ENCODE results near the gene TMED9.
"Not testable (repeated sequence)": the region's sequence is repeated elsewhere in the genome, so short reads cannot be mapped to it uniquely, and the experiment has no call there.

TMED9 gene

GRCh38 chr5:177607115-177607451, 15.1 kb downstream of the TMED9 start:
- DNase-seq, result no peak

- peak; percentile 47 to 77 for DNase-seq
These were observed 15.6 kb downstream of the TMED9 start for GRCh38 chr5:177607452-177608192.

- DNase-seq, result no peak
These were observed 16.5 kb downstream of the TMED9 start for GRCh38 chr5:177608243-177609075.

- no peak for DNase-seq
These were observed 17.4 kb downstream of the TMED9 start for GRCh38 chr5:177609076-177610059.

GRCh38 chr5:177610131-177610769, 18.2 kb downstream of the TMED9 start:
- no peak for DNase-seq

- no peak for DNase-seq
These were observed 18.9 kb downstream of the TMED9 start for GRCh38 chr5:177610770-177611445.

- no peak for DNase-seq
These were observed 19.6 kb downstream of the TMED9 start for GRCh38 chr5:177611446-177612214.

- DNase-seq, result no peak
These were observed 20.2 kb downstream of the TMED9 start for GRCh38 chr5:177612215-177612673.

- DNase-seq, result no peak
These were observed 28.6 kb downstream of the TMED9 start for GRCh38 chr5:177620560-177620959.

- not testable (repeated sequence) for DNase-seq
These were observed 32.2 kb downstream of the TMED9 start for GRCh38 chr5:177624172-177624571.

- DNase-seq, result not testable (repeated sequence)
These were observed 38.2 kb downstream of the TMED9 start for GRCh38 chr5:177630186-177630585.

GRCh38 chr5:177634912-177635311, 42.9 kb downstream of the TMED9 start:
- DNase-seq, result not testable (repeated sequence)

- not testable (repeated sequence) for DNase-seq
These were observed 53.5 kb downstream of the TMED9 start for GRCh38 chr5:177645462-177645861.
